PFSK-1 (cell line): ENCODE data around the gene DHRS12.

Source experiments
- POLR2AphosphoS5 ChIP-seq: IDR thresholded peaks from 2 replicates; pipeline ENCODE4 v1.6.1; 2012; ENCODE audit warnings: low read depth, mild to moderate bottlenecking, control low read depth, low read length, moderate library complexity
- REST ChIP-seq, 2 experiments: IDR thresholded peaks; 2 replicates each; pipeline versions ENCODE4 v1.6.1 to v1.8.0; 2011 to 2012; ENCODE audit warnings: low read depth in 2 of 2, low read length in 2 of 2, control low read depth in 1 of 2, inconsistent platforms in 1 of 2, mild to moderate bottlenecking in 1 of 2, moderate library complexity in 1 of 2; ENCODE audit not compliant: insufficient read depth in 1 of 2
- SIN3A ChIP-seq: IDR thresholded peaks from 2 replicates; pipeline ENCODE4 v1.6.1; 2012; ENCODE audit warnings: mild to moderate bottlenecking, low read length, moderate library complexity, borderline replicate concordance; ENCODE audit not compliant: insufficient read depth

DNA sequence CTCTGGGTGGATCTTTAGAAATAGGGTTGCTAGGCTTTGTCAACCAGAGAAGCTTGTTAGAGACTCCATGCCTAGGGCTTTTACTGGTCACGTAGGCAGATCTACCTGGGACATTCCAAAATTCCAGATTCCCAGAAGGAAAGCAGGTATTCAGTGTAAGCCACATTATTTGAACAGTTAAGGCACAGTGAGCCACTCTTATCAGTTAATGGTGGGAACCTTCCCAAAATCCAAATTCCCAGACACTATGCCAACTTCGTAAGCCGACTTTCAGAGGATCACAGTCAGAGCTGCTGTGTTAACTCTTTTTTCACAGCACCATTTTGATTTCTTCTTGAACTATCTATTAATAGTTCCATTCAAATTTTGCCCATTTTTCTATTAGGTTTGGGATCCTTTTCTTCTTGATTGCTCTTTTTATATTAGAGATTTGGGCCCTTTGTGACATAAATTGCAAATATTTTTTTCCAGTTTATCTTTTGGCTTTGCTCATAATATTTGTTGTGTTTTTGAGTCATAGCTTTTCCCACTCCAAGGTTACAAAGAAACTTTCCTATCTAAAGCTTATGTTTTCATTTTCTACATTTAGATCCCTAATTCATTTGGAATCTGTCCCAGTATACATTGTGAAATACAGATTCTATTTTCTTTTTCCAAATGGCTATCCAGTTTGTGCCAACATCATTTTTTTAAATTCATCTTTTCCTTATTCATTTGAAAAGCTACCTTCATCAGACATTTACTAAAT, 77.3 kb downstream of the DHRS12 start:
- TF ChIP-seq POLR2AphosphoS5 (no peak), REST (IDR thresholded peaks at IDR 0.05; ENCODE audit: insufficient read depth in 1 of 2, low read depth in 2 of 2, low read length in 2 of 2) (no peak), SIN3A (no peak)
